ENCODE measurements around the gene ARHGAP6. TPM values are rescaled to one million over a fixed set of nuclear protein-coding genes. Genes with fewer than 3 reads are reported as not detected.

The ARHGAP6 gene
- total and polyA plus RNA-seq, 2 donors from 2014 or later, result 6.0 to 20.4 TPM

DNA sequence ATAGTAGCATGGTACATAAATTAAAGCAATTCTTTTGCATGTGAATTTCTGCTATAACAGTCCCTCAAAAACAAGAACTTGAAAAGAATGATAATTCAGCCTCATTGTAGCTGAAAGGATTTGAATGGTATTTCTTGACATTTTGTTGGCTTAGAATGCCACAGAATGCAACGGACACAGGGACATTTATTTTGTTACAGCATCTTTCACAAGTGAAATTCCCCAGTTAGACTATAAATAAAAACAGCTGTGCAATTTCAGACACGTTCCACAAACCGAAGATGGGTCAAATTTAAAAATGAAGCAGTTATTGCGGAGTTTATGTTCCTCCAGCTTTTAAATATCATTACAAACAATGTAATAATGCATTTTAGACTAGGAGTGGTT, 455.3 kb downstream of the ARHGAP6 start:
- no peaks in the 10 kb centered on the region for H3K9me3 ChIP-seq (ENCODE audit: control insufficient read depth in 2 of 3, insufficient read depth in 1 of 3, low read length in 3 of 3)
- no peak overlapping the region for H3K27ac ChIP-seq (ENCODE audit: low read depth in 2 of 2, low read length in 2 of 2)
- no peaks in the 10 kb centered on the region for H3K27me3 ChIP-seq (ENCODE audit: control insufficient read depth, insufficient read depth, low read length)
- no peak for FAIRE-seq
- intact Hi-C loops (cut with DNase I), result no loop called here
- no peaks in the 10 kb centered on the region for H3K4me1 ChIP-seq (ENCODE audit: control insufficient read depth in 2 of 3, insufficient read depth in 2 of 3, low read depth in 1 of 3, low read length in 3 of 3)
- no peaks in the 10 kb centered on the region for H3K36me3 ChIP-seq (ENCODE audit: control insufficient read depth in 2 of 3, insufficient read depth in 3 of 3, low read length in 3 of 3)
- no peak overlapping the region for H3K9ac ChIP-seq (ENCODE audit: low read length in 3 of 3)
- peak in 1 of 5 donors; percentile 20 for DNase-seq
- H3K4me3 ChIP-seq (ENCODE audit: low read length in 3 of 3), result no peak overlapping the region
- TF ChIP-seq, protein P1, sequence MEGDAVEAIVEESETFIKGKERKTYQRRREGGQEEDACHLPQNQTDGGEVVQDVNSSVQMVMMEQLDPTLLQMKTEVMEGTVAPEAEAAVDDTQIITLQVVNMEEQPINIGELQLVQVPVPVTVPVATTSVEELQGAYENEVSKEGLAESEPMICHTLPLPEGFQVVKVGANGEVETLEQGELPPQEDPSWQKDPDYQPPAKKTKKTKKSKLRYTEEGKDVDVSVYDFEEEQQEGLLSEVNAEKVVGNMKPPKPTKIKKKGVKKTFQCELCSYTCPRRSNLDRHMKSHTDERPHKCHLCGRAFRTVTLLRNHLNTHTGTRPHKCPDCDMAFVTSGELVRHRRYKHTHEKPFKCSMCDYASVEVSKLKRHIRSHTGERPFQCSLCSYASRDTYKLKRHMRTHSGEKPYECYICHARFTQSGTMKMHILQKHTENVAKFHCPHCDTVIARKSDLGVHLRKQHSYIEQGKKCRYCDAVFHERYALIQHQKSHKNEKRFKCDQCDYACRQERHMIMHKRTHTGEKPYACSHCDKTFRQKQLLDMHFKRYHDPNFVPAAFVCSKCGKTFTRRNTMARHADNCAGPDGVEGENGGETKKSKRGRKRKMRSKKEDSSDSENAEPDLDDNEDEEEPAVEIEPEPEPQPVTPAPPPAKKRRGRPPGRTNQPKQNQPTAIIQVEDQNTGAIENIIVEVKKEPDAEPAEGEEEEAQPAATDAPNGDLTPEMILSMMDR (IDR thresholded peaks at IDR 0.05; ENCODE audit: borderline replicate concordance, extremely low read depth, insufficient read depth), result no peak

DNA sequence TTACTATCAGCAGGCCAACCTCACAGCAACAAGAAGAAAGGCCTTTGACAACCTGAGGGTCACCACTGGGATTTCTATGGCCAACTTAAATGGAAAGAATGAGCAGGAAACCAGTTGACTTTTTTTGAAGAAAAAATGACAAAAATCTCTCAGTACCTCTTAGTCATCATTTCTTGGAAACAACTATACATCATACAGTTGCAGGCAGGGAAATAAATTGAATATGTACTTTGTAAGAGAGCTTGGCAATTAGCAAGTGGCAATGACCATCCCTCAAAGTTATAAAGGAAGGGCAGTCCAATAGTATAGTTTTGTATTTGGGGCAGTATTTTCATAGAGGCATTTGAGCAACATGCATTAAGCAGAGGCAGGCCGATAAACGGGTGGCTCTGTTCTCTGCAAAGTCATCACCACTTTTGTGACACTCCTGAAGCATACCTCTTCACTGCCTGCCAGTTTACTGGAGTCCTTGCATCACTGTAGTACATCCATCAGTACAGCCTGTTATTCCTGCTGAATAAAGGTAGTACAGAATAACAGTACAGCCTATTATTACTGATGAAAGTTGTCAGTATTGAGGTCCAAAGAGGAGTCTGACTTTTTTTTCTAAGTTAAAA, 455.8 kb downstream of the ARHGAP6 start:
- H3K9ac ChIP-seq (ENCODE audit: low read length in 3 of 3), result no peak overlapping the region
- H3K27ac ChIP-seq (ENCODE audit: low read depth in 2 of 2, low read length in 2 of 2), result no peak overlapping the region
- intact Hi-C loops (cut with DNase I), result no loop called here
- no peaks in the 10 kb centered on the region for H3K27me3 ChIP-seq (ENCODE audit: control insufficient read depth, insufficient read depth, low read length)
- no peaks in the 10 kb centered on the region for H3K4me1 ChIP-seq (ENCODE audit: control insufficient read depth in 2 of 3, insufficient read depth in 2 of 3, low read depth in 1 of 3, low read length in 3 of 3)
- no peak for FAIRE-seq
- no peak overlapping the region for H3K4me3 ChIP-seq (ENCODE audit: low read length in 3 of 3)
- H3K36me3 ChIP-seq (ENCODE audit: control insufficient read depth in 2 of 3, insufficient read depth in 3 of 3, low read length in 3 of 3), result no peaks in the 10 kb centered on the region
- TF ChIP-seq, protein P1 (IDR thresholded peaks at IDR 0.05; ENCODE audit: borderline replicate concordance, extremely low read depth, insufficient read depth), result no peak
- DNase-seq, result no peak
- no peaks in the 10 kb centered on the region for H3K9me3 ChIP-seq (ENCODE audit: control insufficient read depth in 2 of 3, insufficient read depth in 1 of 3, low read length in 3 of 3)

DNA sequence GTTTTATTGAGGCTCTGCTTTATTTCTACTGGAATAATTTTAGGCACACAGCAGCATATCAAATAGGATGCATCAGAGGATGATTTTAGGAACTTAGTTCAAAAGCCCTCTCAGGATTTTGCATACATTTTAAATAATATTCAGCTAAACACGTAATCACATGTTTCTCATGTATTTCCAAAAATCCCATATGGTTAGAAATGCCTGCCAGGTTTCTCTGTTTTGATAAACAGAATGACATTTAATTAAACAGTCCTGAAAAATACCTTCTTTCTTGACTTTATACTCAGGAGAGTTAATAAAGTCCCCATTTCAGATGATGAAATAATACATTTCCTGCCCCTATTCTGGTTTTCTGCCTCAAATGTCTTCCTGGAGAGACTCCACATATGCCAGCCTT, 459.0 kb downstream of the ARHGAP6 start:
- no peak overlapping the region for H3K27ac ChIP-seq (ENCODE audit: low read depth in 2 of 2, low read length in 2 of 2)
- H3K9me3 ChIP-seq (ENCODE audit: control insufficient read depth in 2 of 3, insufficient read depth in 1 of 3, low read length in 3 of 3), result no peaks in the 10 kb centered on the region
- H3K4me1 ChIP-seq (ENCODE audit: control insufficient read depth in 2 of 3, insufficient read depth in 2 of 3, low read depth in 1 of 3, low read length in 3 of 3), result no peaks in the 10 kb centered on the region
- no peaks in the 10 kb centered on the region for H3K27me3 ChIP-seq (ENCODE audit: control insufficient read depth, insufficient read depth, low read length)
- H3K4me3 ChIP-seq (ENCODE audit: low read length in 3 of 3), result no peak overlapping the region
- intact Hi-C loops (cut with DNase I), result no loop called here
- H3K36me3 ChIP-seq (ENCODE audit: control insufficient read depth in 2 of 3, insufficient read depth in 3 of 3, low read length in 3 of 3), result no peaks in the 10 kb centered on the region
- H3K9ac ChIP-seq (ENCODE audit: low read length in 3 of 3), result no peak overlapping the region
- DNase-seq (no peak), FAIRE-seq (no peak)
- TF ChIP-seq, protein P1 (IDR thresholded peaks at IDR 0.05; ENCODE audit: borderline replicate concordance, extremely low read depth, insufficient read depth), result no peak

DNA sequence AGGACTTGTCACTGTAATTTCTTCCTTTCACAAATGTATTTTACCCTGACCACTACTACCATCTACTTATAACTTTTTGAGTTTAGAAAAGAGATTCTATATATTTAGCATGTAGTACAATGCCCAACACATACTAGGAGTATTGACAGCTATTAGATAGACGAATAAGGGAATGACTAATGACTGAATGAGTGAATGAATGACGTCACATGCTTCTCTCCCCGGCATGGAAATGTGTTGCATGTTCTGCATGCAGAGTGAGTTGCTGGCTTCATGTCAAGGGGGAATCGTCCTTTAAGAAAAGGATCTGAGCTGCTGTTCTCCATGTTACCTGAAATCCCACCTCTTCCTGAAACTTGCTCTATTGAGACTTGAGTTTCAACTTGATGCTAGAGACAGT, 459.9 kb downstream of the ARHGAP6 start:
- Histone ChIP-seq H3K9ac (ENCODE audit: low read length in 3 of 3) (no peak overlapping the region), H3K27me3 (ENCODE audit: control insufficient read depth, insufficient read depth, low read length) (no peaks in the 10 kb centered on the region), H3K9me3 (ENCODE audit: control insufficient read depth in 2 of 3, insufficient read depth in 1 of 3, low read length in 3 of 3) (no peaks in the 10 kb centered on the region), H3K36me3 (ENCODE audit: control insufficient read depth in 2 of 3, insufficient read depth in 3 of 3, low read length in 3 of 3) (no peaks in the 10 kb centered on the region), H3K4me3 (ENCODE audit: low read length in 3 of 3) (no peak overlapping the region), H3K4me1 (ENCODE audit: control insufficient read depth in 2 of 3, insufficient read depth in 2 of 3, low read depth in 1 of 3, low read length in 3 of 3) (no peaks in the 10 kb centered on the region), H3K27ac (ENCODE audit: low read depth in 2 of 2, low read length in 2 of 2) (no peak overlapping the region)
- TF ChIP-seq, protein P1 (IDR thresholded peaks at IDR 0.05; ENCODE audit: borderline replicate concordance, extremely low read depth, insufficient read depth), result no peak
- FAIRE-seq (no peak), DNase-seq (no peak)
- intact Hi-C loops (cut with DNase I), result no loop called here

All from kidney (tissue), 14 donors.